Astrocyte of the cerebellum (primary cell): ENCODE results near the gene SF1.

Experiments
- DNase-seq: peaks from one replicate; pipeline ENCODE4 v3.0.0-alpha.2; 2011; ENCODE audit warnings: low read depth
- H3K4me3 ChIP-seq: 2 replicates; pipeline ENCODE4 v1.5.1; 2011; ENCODE audit warnings: mild to moderate bottlenecking, low read depth, low read length, moderate library complexity
- CTCF ChIP-seq: IDR thresholded peaks from 2 replicates; pipeline ENCODE4 v1.5.1; 2012; ENCODE audit warnings: low read length, low read depth, moderate library complexity, mild to moderate bottlenecking; ENCODE audit errors: missing control alignments
- in situ Hi-C: cut with HindIII; loops from 2 replicates; pipeline ENCODE4 v1.10.0; 2017; ENCODE audit warnings: low sequenced_read_pairs

The SF1 gene

DNA sequence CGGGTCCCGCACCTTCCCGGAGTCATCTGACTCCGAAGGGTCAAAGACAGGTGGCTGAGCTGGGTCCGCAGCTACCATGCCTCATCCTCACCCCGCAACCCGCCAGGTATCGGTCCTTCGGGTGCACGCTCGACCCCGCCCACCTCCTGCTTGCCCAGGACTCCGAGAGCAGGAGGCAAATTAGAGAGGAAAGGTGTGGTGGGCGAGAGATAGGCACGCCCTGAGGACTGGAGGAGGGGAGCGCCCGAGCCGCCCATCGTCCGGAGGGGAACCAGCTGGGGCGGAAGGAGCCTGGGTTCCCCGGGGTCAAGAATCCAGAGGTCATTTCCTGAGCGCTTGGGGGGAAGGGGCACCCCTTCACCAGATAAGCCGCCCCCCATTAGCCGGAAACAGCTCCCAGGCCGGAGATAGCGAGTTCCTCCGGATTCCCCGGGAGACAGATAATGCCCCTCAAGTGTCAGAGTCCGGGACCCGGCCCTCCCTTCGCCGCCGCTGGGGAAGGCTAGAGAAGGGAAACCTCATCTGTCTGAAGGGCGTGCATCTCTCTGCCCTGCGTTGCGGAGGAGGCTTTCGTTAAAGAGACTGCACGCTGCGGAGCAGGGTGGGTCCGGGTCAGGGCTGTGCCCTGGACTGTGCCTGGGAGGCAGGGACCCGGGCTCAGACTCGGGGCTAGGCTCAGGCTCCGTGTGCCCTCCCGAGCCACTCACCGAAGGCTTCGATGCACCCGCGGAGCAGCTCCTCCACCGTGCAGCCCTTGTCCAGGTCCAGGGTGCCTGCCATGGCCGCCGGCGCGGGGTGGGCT lies 36.1 kb downstream of the SF1 start:
- peak overlapping the region; percentile 22 for H3K4me3 ChIP-seq
- in situ Hi-C loops, result no loop called here

GRCh38 chr11:64741375-64742086 lies 36.8 kb downstream of the SF1 start:
- no peak for DNase-seq
- H3K4me3 ChIP-seq, result no peak overlapping the region
- in situ Hi-C loops, result no loop called here
- no peak for TF ChIP-seq CTCF

More for the DNA sequence above, 36.1 kb downstream of the SF1 start:
- DNase-seq, result no peak
- no peak for TF ChIP-seq CTCF

GRCh38 chr11:64739871-64740270 lies 38.5 kb downstream of the SF1 start:
- in situ Hi-C loops, result no loop called here
- no peak for TF ChIP-seq CTCF
- H3K4me3 ChIP-seq, result no peak overlapping the region
- no peak for DNase-seq

GRCh38 chr11:64736654-64737053 lies 41.7 kb downstream of the SF1 start:
- no peak overlapping the region for H3K4me3 ChIP-seq
- TF ChIP-seq CTCF, result no peak
- DNase-seq, result no peak
- in situ Hi-C loops, result no loop called here

DNA sequence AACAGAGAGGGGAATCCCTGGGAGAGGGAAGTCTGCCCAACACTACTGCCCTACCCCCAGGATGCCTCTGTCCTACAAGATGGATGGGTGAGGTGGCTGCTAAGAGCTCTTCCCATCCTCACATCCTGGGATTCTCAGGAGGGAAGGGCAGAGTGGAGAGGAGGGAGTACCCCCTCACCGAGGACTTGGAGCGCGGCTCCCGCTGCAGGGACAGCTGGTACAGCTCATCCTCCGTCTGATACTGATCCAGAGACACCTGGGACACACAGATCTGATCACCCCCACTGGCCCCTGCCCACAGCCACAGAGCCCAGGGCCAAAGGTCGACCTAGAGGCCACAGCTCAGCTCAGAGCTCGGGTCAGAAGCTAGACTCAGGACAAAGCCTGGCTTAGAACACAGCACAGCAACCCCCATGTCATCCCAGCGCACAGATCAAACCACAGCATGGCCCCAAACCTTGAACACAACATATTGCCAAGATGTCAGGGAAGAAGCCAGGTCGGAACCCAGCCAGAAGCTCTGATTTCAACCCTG lies 42.5 kb downstream of the SF1 start:
- no peak for TF ChIP-seq CTCF
- no peak for DNase-seq
- H3K4me3 ChIP-seq, result no peak overlapping the region
- in situ Hi-C loops, result no loop called here

GRCh38 chr11:64734811-64735724 lies 43.3 kb downstream of the SF1 start:
- no peak for TF ChIP-seq CTCF
- no peak overlapping the region for H3K4me3 ChIP-seq
- in situ Hi-C loops, result no loop called here
- DNase-seq, result no peak
